ENCODE data around the gene SCMH1. TPM values are rescaled to one million over a fixed set of nuclear protein-coding genes. Genes with fewer than 3 reads are reported as not detected.

Gene SCMH1
- polyA plus RNA-seq, 3 donors, result 39.0 to 44.2 (median 40.4) TPM

GRCh38 chr1:41100170-41100569, 141.9 kb downstream of the SCMH1 start:
- DNase-seq, result no peak

GRCh38 chr1:41098730-41099460, 143.2 kb downstream of the SCMH1 start:
- DNase-seq, result no peak

GRCh38 chr1:41097105-41097504, 145.0 kb downstream of the SCMH1 start:
- no peak for DNase-seq

GRCh38 chr1:41093826-41094225, 148.3 kb downstream of the SCMH1 start:
- no peak for DNase-seq

- DNase-seq, result no peak
Observed at GRCh38 chr1:41086921-41087320, 155.2 kb downstream of the SCMH1 start.

- DNase-seq, result no peak
Observed at GRCh38 chr1:41078616-41079015, 163.5 kb downstream of the SCMH1 start.

GRCh38 chr1:41078193-41078592, 163.9 kb downstream of the SCMH1 start:
- DNase-seq, result no peak

GRCh38 chr1:41073971-41074370, 168.1 kb downstream of the SCMH1 start:
- DNase-seq, result no peak

GRCh38 chr1:41072051-41072450, 170.1 kb downstream of the SCMH1 start:
- no peak for DNase-seq

- no peak for DNase-seq
Observed at GRCh38 chr1:41056907-41057306, 185.2 kb downstream of the SCMH1 start.

GRCh38 chr1:41053316-41053715, 188.8 kb downstream of the SCMH1 start:
- no peak for DNase-seq

GRCh38 chr1:41051022-41051421, 191.1 kb downstream of the SCMH1 start:
- no peak for DNase-seq

GRCh38 chr1:41048540-41048939, 193.6 kb downstream of the SCMH1 start:
- DNase-seq, result no peak

GRCh38 chr1:41046347-41046775, 195.7 kb downstream of the SCMH1 start:
- DNase-seq, result no peak

- DNase-seq, result peak; percentile 9
Observed at GRCh38 chr1:41045740-41046139, 196.4 kb downstream of the SCMH1 start.

GRCh38 chr1:41044187-41044586, 197.9 kb downstream of the SCMH1 start:
- DNase-seq, result no peak

- no peak for DNase-seq
Observed at GRCh38 chr1:41041614-41042270, 200.4 kb downstream of the SCMH1 start.

GRCh38 chr1:41038110-41038509, 204.0 kb downstream of the SCMH1 start:
- DNase-seq, result no peak

GRCh38 chr1:41037116-41037903, 204.8 kb downstream of the SCMH1 start:
- DNase-seq, result no peak

GRCh38 chr1:41033272-41033671, 208.8 kb downstream of the SCMH1 start:
- DNase-seq, result no peak

- DNase-seq, result no peak
Observed at GRCh38 chr1:41032147-41032546, 210.0 kb downstream of the SCMH1 start.

GRCh38 chr1:41030872-41031616, 211.1 kb downstream of the SCMH1 start:
- no peak for DNase-seq
